Central memory CD8-positive, alpha-beta T cell (primary cell): ENCODE measurements around the gene ANKIB1.
"Not testable (repeated sequence)": the region's sequence is repeated elsewhere in the genome, so short reads cannot be mapped to it uniquely, and the experiment has no call there.

Experiments used
- ATAC-seq: fragments of 150-1000 bp; cut with Tn5 transposase; replicated peaks from 2 replicates; pipeline ENCODE4 v1.10.0; 2022; ENCODE audit warnings: mild to moderate bottlenecking, moderate FRiP score, moderate number of reproducible peaks; ENCODE audit not compliant: poor library complexity, severe bottlenecking; ENCODE audit errors: extremely low read depth
- DNase-seq, 2 donors: peaks; one replicate each; pipeline ENCODE4 v3.0.0; 2021; ENCODE audit warnings: low spot score in 2 of 2
- H3K27ac Mint-ChIP-seq: one replicate; pipeline ENCODE4 v1.8.0; 2022; ENCODE audit warnings: low read depth, mild to moderate bottlenecking, moderate library complexity, mixed read lengths
- H3K27me3 Mint-ChIP-seq: one replicate; pipeline ENCODE4 v1.8.0; 2022; ENCODE audit warnings: mixed read lengths
- H3K36me3 Mint-ChIP-seq: one replicate; pipeline ENCODE4 v1.8.0; 2022; ENCODE audit warnings: mild to moderate bottlenecking, moderate library complexity, mixed read lengths; ENCODE audit not compliant: insufficient read depth
- H3K4me1 Mint-ChIP-seq: one replicate; pipeline ENCODE4 v1.8.0; 2022; ENCODE audit warnings: mixed read lengths
- H3K4me3 Mint-ChIP-seq: one replicate; pipeline ENCODE4 v1.8.0; 2022; ENCODE audit warnings: mild to moderate bottlenecking, moderate library complexity, mixed read lengths
- H3K9me3 Mint-ChIP-seq: one replicate; pipeline ENCODE4 v1.8.0; 2022; ENCODE audit warnings: mixed read lengths

ANKIB1 gene

GRCh38 chr7:92425311-92425947 is 179.7 kb downstream of the ANKIB1 start:
- no peaks in the 10 kb centered on the region for H3K27me3 Mint-ChIP-seq
- no peak for ATAC-seq
- peaks cover 5% of the 10 kb centered on the region for H3K4me1 Mint-ChIP-seq
- H3K27ac Mint-ChIP-seq, result no peak overlapping the region
- no peaks in the 10 kb centered on the region for H3K9me3 Mint-ChIP-seq
- peaks cover 1% of the 10 kb centered on the region for H3K36me3 Mint-ChIP-seq
- no peak for DNase-seq
- H3K4me3 Mint-ChIP-seq, result no peak overlapping the region

- no peaks in the 10 kb centered on the region for H3K9me3 Mint-ChIP-seq
- no peak overlapping the region for H3K4me3 Mint-ChIP-seq
- ATAC-seq (no peak), DNase-seq (no peak)
- no peak overlapping the region for H3K27ac Mint-ChIP-seq
- no peaks in the 10 kb centered on the region for H3K27me3 Mint-ChIP-seq
- peaks cover 5% of the 10 kb centered on the region for H3K4me1 Mint-ChIP-seq
- peaks cover 1% of the 10 kb centered on the region for H3K36me3 Mint-ChIP-seq
Observed at GRCh38 chr7:92427193-92427592, 181.4 kb downstream of the ANKIB1 start.

GRCh38 chr7:92432299-92432946 is 186.6 kb downstream of the ANKIB1 start:
- H3K4me1 Mint-ChIP-seq, result no peaks in the 10 kb centered on the region
- H3K27me3 Mint-ChIP-seq, result peaks cover 10% of the 10 kb centered on the region
- H3K9me3 Mint-ChIP-seq, result no peaks in the 10 kb centered on the region
- H3K36me3 Mint-ChIP-seq, result no peaks in the 10 kb centered on the region
- H3K4me3 Mint-ChIP-seq, result no peak overlapping the region
- no peak for ATAC-seq
- no peak overlapping the region for H3K27ac Mint-ChIP-seq
- DNase-seq, result no peak

- no peak overlapping the region for H3K4me3 Mint-ChIP-seq
- H3K27me3 Mint-ChIP-seq, result peaks cover 10% of the 10 kb centered on the region
- no peaks in the 10 kb centered on the region for H3K36me3 Mint-ChIP-seq
- no peak overlapping the region for H3K27ac Mint-ChIP-seq
- H3K4me1 Mint-ChIP-seq, result no peaks in the 10 kb centered on the region
- DNase-seq (no peak), ATAC-seq (no peak)
- H3K9me3 Mint-ChIP-seq, result no peaks in the 10 kb centered on the region
Observed at GRCh38 chr7:92433019-92433418, 187.2 kb downstream of the ANKIB1 start.

GRCh38 chr7:92435542-92435941 is 189.8 kb downstream of the ANKIB1 start:
- no peak for ATAC-seq
- no peak overlapping the region for H3K4me3 Mint-ChIP-seq
- DNase-seq, result no peak
- no peaks in the 10 kb centered on the region for H3K4me1 Mint-ChIP-seq
- no peak overlapping the region for H3K27ac Mint-ChIP-seq
- no peaks in the 10 kb centered on the region for H3K9me3 Mint-ChIP-seq
- H3K27me3 Mint-ChIP-seq, result peaks cover 10% of the 10 kb centered on the region
- H3K36me3 Mint-ChIP-seq, result no peaks in the 10 kb centered on the region

- Mint-ChIP-seq H3K36me3 (no peaks in the 10 kb centered on the region), H3K27me3 (peaks cover 10% of the 10 kb centered on the region), H3K4me1 (no peaks in the 10 kb centered on the region), H3K4me3 (no peak overlapping the region), H3K9me3 (no peaks in the 10 kb centered on the region), H3K27ac (no peak overlapping the region)
- no peak for ATAC-seq
- DNase-seq, result no peak
Observed at GRCh38 chr7:92436612-92437445, 191.1 kb downstream of the ANKIB1 start.

GRCh38 chr7:92437956-92438491 is 192.2 kb downstream of the ANKIB1 start:
- no peak overlapping the region for H3K4me3 Mint-ChIP-seq
- H3K36me3 Mint-ChIP-seq, result no peaks in the 10 kb centered on the region
- H3K4me1 Mint-ChIP-seq, result no peaks in the 10 kb centered on the region
- H3K27me3 Mint-ChIP-seq, result peaks cover 10% of the 10 kb centered on the region
- ATAC-seq (no peak), DNase-seq (no peak)
- H3K27ac Mint-ChIP-seq, result no peak overlapping the region
- H3K9me3 Mint-ChIP-seq, result no peaks in the 10 kb centered on the region

GRCh38 chr7:92442720-92443119 is 196.9 kb downstream of the ANKIB1 start:
- H3K9me3 Mint-ChIP-seq, H3K36me3 Mint-ChIP-seq, H3K4me1 Mint-ChIP-seq, DNase-seq, H3K27ac Mint-ChIP-seq, H3K4me3 Mint-ChIP-seq, ATAC-seq, H3K27me3 Mint-ChIP-seq: not testable (repeated sequence)

GRCh38 chr7:92446869-92447344 is 201.1 kb downstream of the ANKIB1 start:
- Mint-ChIP-seq H3K9me3 (no peaks in the 10 kb centered on the region), H3K4me3 (peak overlapping the region; percentile 87), H3K4me1 (peaks cover 14% of the 10 kb centered on the region), H3K27ac (peak overlapping the region; percentile 97), H3K36me3 (peaks cover 14% of the 10 kb centered on the region), H3K27me3 (no peaks in the 10 kb centered on the region)
- DNase-seq (no peak), ATAC-seq (no peak)

GRCh38 chr7:92447345-92448204 is 201.8 kb downstream of the ANKIB1 start, which contains the start of gene GATAD1:
Gene GATAD1 (plus strand): TSS chr7:92447482. CDS start chr7:92447730, 248 bp downstream.
- peak; percentile 76 for ATAC-seq
- Mint-ChIP-seq H3K36me3 (peaks cover 14% of the 10 kb centered on the region), H3K27me3 (no peaks in the 10 kb centered on the region), H3K9me3 (no peaks in the 10 kb centered on the region), H3K4me1 (peaks cover 14% of the 10 kb centered on the region), H3K4me3 (peak within 1 kb of the TSS; percentile 87), H3K27ac (peak within 1 kb of the TSS; percentile 97)
- DNase-seq, result peak; percentile 67 to 72

- DNase-seq, result peak; percentile 47 to 56
- Mint-ChIP-seq H3K4me1 (peaks cover 14% of the 10 kb centered on the region), H3K4me3 (peak overlapping the region; percentile 87), H3K9me3 (no peaks in the 10 kb centered on the region), H3K36me3 (peaks cover 14% of the 10 kb centered on the region), H3K27me3 (no peaks in the 10 kb centered on the region), H3K27ac (peak overlapping the region; percentile 97)
- peak; percentile 61 for ATAC-seq
Observed at GRCh38 chr7:92448205-92448747, 202.5 kb downstream of the ANKIB1 start.
